Measurements from ENCODE around the gene MAGI2. TPM values are rescaled to one million over a fixed set of nuclear protein-coding genes. Genes with fewer than 3 reads are reported as not detected.

MAGI2 gene
- total and polyA plus RNA-seq, 2 donors (not counting 3 experiments of a cell fraction or from before 2014, with no cell fraction given), result 0.28 to 6.0 TPM

GRCh38 chr7:79464051-79464450 is 10.6 kb upstream of the MAGI2 start:
- no peaks in the 10 kb centered on the region for H3K9me1 ChIP-seq (replicated peaks; ENCODE audit: control insufficient read depth, extremely low read depth, insufficient read depth, low read length)
- H3K4me1 ChIP-seq (ENCODE audit: control insufficient read depth, extremely low read depth, insufficient read depth, low read length), result peaks cover 12% of the 10 kb centered on the region
- ChIA-PET POLR2A (no interaction called here), CTCF (no interaction called here)
- TF ChIP-seq FOS (IDR thresholded peaks at IDR 0.05; ENCODE audit: borderline replicate concordance, insufficient read depth, low read length) (no peak), POLR2A (IDR thresholded peaks at IDR 0.05; ENCODE audit: low read depth, low read length) (no peak), MYC (IDR thresholded peaks at IDR 0.05; ENCODE audit: low read depth, low read length) (no peak), EZH2 (IDR thresholded peaks at IDR 0.05; ENCODE audit: borderline replicate concordance, low read depth, low read length, severe bottlenecking) (no peak), JUN (IDR thresholded peaks at IDR 0.05; ENCODE audit: borderline replicate concordance, insufficient read depth, insufficient read length, low read depth) (no peak), POLR2AphosphoS5 (IDR thresholded peaks at IDR 0.05; ENCODE audit: insufficient read depth, low read depth, low read length) (no peak), GATA2 (IDR thresholded peaks at IDR 0.05; ENCODE audit: insufficient read depth, insufficient read length, low read depth, low read length) (no peak)
- TF ChIP-seq, protein P1, sequence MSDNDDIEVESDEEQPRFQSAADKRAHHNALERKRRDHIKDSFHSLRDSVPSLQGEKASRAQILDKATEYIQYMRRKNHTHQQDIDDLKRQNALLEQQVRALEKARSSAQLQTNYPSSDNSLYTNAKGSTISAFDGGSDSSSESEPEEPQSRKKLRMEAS (IDR thresholded peaks at IDR 0.05; ENCODE audit: insufficient read depth, insufficient read length), result no peak
- TF ChIP-seq, protein P2, sequence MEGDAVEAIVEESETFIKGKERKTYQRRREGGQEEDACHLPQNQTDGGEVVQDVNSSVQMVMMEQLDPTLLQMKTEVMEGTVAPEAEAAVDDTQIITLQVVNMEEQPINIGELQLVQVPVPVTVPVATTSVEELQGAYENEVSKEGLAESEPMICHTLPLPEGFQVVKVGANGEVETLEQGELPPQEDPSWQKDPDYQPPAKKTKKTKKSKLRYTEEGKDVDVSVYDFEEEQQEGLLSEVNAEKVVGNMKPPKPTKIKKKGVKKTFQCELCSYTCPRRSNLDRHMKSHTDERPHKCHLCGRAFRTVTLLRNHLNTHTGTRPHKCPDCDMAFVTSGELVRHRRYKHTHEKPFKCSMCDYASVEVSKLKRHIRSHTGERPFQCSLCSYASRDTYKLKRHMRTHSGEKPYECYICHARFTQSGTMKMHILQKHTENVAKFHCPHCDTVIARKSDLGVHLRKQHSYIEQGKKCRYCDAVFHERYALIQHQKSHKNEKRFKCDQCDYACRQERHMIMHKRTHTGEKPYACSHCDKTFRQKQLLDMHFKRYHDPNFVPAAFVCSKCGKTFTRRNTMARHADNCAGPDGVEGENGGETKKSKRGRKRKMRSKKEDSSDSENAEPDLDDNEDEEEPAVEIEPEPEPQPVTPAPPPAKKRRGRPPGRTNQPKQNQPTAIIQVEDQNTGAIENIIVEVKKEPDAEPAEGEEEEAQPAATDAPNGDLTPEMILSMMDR (IDR thresholded peaks at IDR 0.05; ENCODE audit: extremely low read depth in 1 of 2, insufficient read depth in 1 of 2, low read depth in 1 of 2, low read length in 2 of 2), result no peak
- no peaks in the 10 kb centered on the region for H3K9me3 ChIP-seq (replicated peaks; ENCODE audit: control insufficient read depth, insufficient read depth, low read length)
- DNase-seq (ENCODE audit: low read depth, low spot score) (no peak), FAIRE-seq (no peak)
- H3K4me2 ChIP-seq (ENCODE audit: insufficient read depth, low read length), result no peak overlapping the region
- no peaks in the 10 kb centered on the region for H3K27me3 ChIP-seq (ENCODE audit: control insufficient read depth in 2 of 2, insufficient read depth in 2 of 2, low read length in 2 of 2)
- intact Hi-C loops (cut with micrococcal nuclease), result no loop called here
- H3K9ac ChIP-seq (replicated peaks; ENCODE audit: extremely low read depth, insufficient read depth, low read length), result no peak overlapping the region
- H3K36me3 ChIP-seq (ENCODE audit: control insufficient read depth in 2 of 2, extremely low read depth in 1 of 2, insufficient read depth in 2 of 2, low read length in 2 of 2), result peaks cover 4% of the 10 kb centered on the region in 2 experiments
- H3K79me2 ChIP-seq (ENCODE audit: control insufficient read depth, insufficient read depth, low read length), result no peaks in the 10 kb centered on the region
- no peak overlapping the region for H3K27ac ChIP-seq (ENCODE audit: insufficient read depth, low read depth, low read length)
- dilution Hi-C loops (cut with MboI; ENCODE audit: extremely low pct_ligation_motif_present, low sequenced_read_pairs), result no loop called here
- BruUV-seq (replicated peaks), result no TSS peak
- H3K4me3 ChIP-seq (replicated peaks in 1 of 3; ENCODE audit: insufficient read depth in 1 of 3, low read depth in 1 of 3, low read length in 3 of 3), result no peak overlapping the region
- H4K20me1 ChIP-seq (replicated peaks; ENCODE audit: control insufficient read depth, extremely low read depth, insufficient read depth, low read length), result no peaks in the 10 kb centered on the region
- no peak overlapping the region for H2AFZ ChIP-seq (ENCODE audit: low read depth, low read length)
